T-cell (primary cell): Measurements from ENCODE around the gene ESPNL. TPM values are rescaled to one million over a fixed set of nuclear protein-coding genes. Genes with fewer than 3 reads are reported as not detected.
A peak's percentile ranks its signal among the peaks of the same experiment; 100 is the strongest.

Experiments
- ATAC-seq, 4 experiments: fragments of 200-7000 bp in 3 of 4; fragments of 150-1000 bp in 1 of 4; cut with Tn5 transposase; replicated peaks in 1 of 4; 1 replicate in 3 of 4; 2 replicates in 1 of 4; pipeline ENCODE4 v1.10.0; 2021; ENCODE audit warnings: moderate library complexity in 3 of 4, mild to moderate bottlenecking in 2 of 4, moderate number of reproducible peaks in 1 of 4
- CTCF ChIA-PET, 2 donors: fragments of 300-600 bp; sonication (Branson Sonifier 250); formaldehyde crosslinking; loops; one replicate each; lab custom pipeline; 2022; ENCODE audit warnings: antibody characterized with exemption in 2 of 2; lab: Charles Lee
- POLR2A ChIA-PET, 2 donors: fragments of 300-600 bp; sonication (Branson Sonifier 250); formaldehyde crosslinking; loops; one replicate each; lab custom pipeline; 2022; ENCODE audit warnings: antibody characterized with exemption in 2 of 2; lab: Charles Lee
- DNase-seq, 35 experiments: peaks; one replicate each; pipeline versions ENCODE4 v3.0.0 to v3.0.0-alpha.2; 2013 to 2023
- H3K27ac ChIP-seq: one replicate; pipeline ENCODE4 v1.5.1; 2013; ENCODE audit warnings: low read length
- H3K27me3 ChIP-seq, 2 experiments: replicated peaks in 1 of 2; 1 replicate in 1 of 2; 2 replicates in 1 of 2; pipeline versions ENCODE4 v1.6.1 to v1.7.0; 2013; ENCODE audit warnings: low read length in 1 of 2, mixed read lengths in 1 of 2; ENCODE audit not compliant: control insufficient read depth in 2 of 2, insufficient read depth in 2 of 2; ENCODE audit errors: extremely low read depth in 1 of 2
- H3K36me3 ChIP-seq, 2 donors: 1 replicate in 1 of 2; 2 replicates in 1 of 2; pipeline versions ENCODE4 v1.6.1 to v1.7.0; 2013; ENCODE audit warnings: low read length in 1 of 2; ENCODE audit not compliant: control insufficient read depth in 2 of 2, insufficient read depth in 1 of 2; ENCODE audit errors: extremely low read depth in 1 of 2
- H3K4me1 ChIP-seq, 2 experiments: 1 replicate in 1 of 2; 2 replicates in 1 of 2; pipeline versions ENCODE4 v1.6.1 to v1.7.0; 2013; ENCODE audit warnings: low read length in 2 of 2, mixed read lengths in 1 of 2; ENCODE audit not compliant: insufficient read depth in 2 of 2, control insufficient read depth in 1 of 2; ENCODE audit errors: extremely low read depth in 1 of 2
- H3K4me3 ChIP-seq, 2 donors: 1 replicate in 1 of 2; 2 replicates in 1 of 2; pipeline versions ENCODE4 v1.5.1 to v1.7.0; 2013; ENCODE audit warnings: mild to moderate bottlenecking in 2 of 2, low read length in 1 of 2, moderate library complexity in 1 of 2; ENCODE audit not compliant: control insufficient read depth in 1 of 2; ENCODE audit errors: extremely low read depth in 1 of 2
- H3K9me3 ChIP-seq: 2 replicates; pipeline ENCODE4 v1.7.0; 2013
- H3K27ac Mint-ChIP-seq, 2 donors: one replicate each; pipeline ENCODE4 v1.8.0; 2020 to 2021; ENCODE audit warnings: mild to moderate bottlenecking in 2 of 2, mixed read lengths in 2 of 2
- H3K27me3 Mint-ChIP-seq, 2 donors: one replicate each; pipeline ENCODE4 v1.8.0; 2021 to 2022; ENCODE audit warnings: mixed read lengths in 2 of 2
- H3K36me3 Mint-ChIP-seq: one replicate; pipeline ENCODE4 v1.8.0; 2021; ENCODE audit warnings: mixed read lengths
- H3K4me1 Mint-ChIP-seq, 3 donors: one replicate each; pipeline ENCODE4 v1.8.0; 2020 to 2022; ENCODE audit warnings: mixed read lengths in 3 of 3, mild to moderate bottlenecking in 1 of 3
- H3K4me3 Mint-ChIP-seq, 3 donors: one replicate each; pipeline ENCODE4 v1.8.0; 2020 to 2022; ENCODE audit warnings: mild to moderate bottlenecking in 3 of 3, mixed read lengths in 3 of 3, moderate library complexity in 3 of 3
- H3K9me3 Mint-ChIP-seq, 3 donors: one replicate each; pipeline ENCODE4 v1.8.0; 2020 to 2022; ENCODE audit warnings: mixed read lengths in 3 of 3
- WGBS: methylation state at CpG from one replicate; pipeline ENCODE4 v1.1.5; 2013; ENCODE audit warnings: missing lambda C conversion rate; ENCODE audit not compliant: insufficient coverage; 5-methylcytosine and 5-hydroxymethylcytosine counted together
- total RNA-seq, 35 experiments: library from RNA in 6 of 35; stranded (reverse) in 6 of 35; fragments of 120-200 nt in 1 of 35; gene quantifications; one replicate each; pipeline versions ENCODE4 v1.2.1 to v1.2.4 and lab custom pipeline; 2013 to 2026

Gene ESPNL
- total RNA-seq, 5 donors from 2014 or later (not counting 1 experiment from before 2014, with no cell fraction given) = 0.10 to 0.44 (median 0.25) TPM; not detected in 2

GRCh38 chr2:238060096-238060541 is 40.0 kb upstream of the ESPNL start:
- peak overlapping the region; percentile 62 for H3K27ac ChIP-seq
- no peaks in the 10 kb centered on the region for H3K9me3 ChIP-seq
- ChIA-PET CTCF (no interaction called here), POLR2A (interaction anchor here in 1 of 2 donors (0.6 to 1.0 kb wide), 2 partner anchors 328 to 974 kb away, joined by 3 to 4 read pairs; partner anchors contain the start of gene COPS8)
- peaks cover 0 to 4% (median 0%) of the 10 kb centered on the region in 3 donors for H3K9me3 Mint-ChIP-seq
- no peak for ATAC-seq
- H3K36me3 ChIP-seq = peaks cover 0 to 2% of the 10 kb centered on the region in 2 donors
- WGBS = 2% methylated on average over 18 of the region's 18 CpGs
- H3K4me1 Mint-ChIP-seq = peaks cover 38 to 40% (median 40%) of the 10 kb centered on the region in 3 donors
- peaks cover 17 to 18% of the 10 kb centered on the region in 2 donors for H3K27me3 Mint-ChIP-seq
- H3K4me3 ChIP-seq = peak overlapping the region; percentile 73 to 79
- H3K4me1 ChIP-seq = peaks cover 4 to 32% of the 10 kb centered on the region in 2 experiments
- DNase-seq = peak in 1 of 35 experiments; percentile 32
- H3K36me3 Mint-ChIP-seq = peaks cover 4% of the 10 kb centered on the region
- H3K4me3 Mint-ChIP-seq = peak overlapping the region; percentile 80 to 87 (median 86)
- H3K27me3 ChIP-seq = peaks cover 0 to 10% of the 10 kb centered on the region in 2 experiments
- H3K27ac Mint-ChIP-seq = peak overlapping the region; percentile 63 to 77

- Histone ChIP-seq H3K4me1 (peaks cover 4 to 32% of the 10 kb centered on the region in 2 experiments), H3K36me3 (peaks cover 0 to 4% of the 10 kb centered on the region in 2 donors), H3K27ac (peak within 1 kb of the TSS; percentile 62), H3K4me3 (peak within 1 kb of the TSS; percentile 77 to 79), H3K27me3 (peaks cover 0 to 7% of the 10 kb centered on the region in 2 experiments), H3K9me3 (no peaks in the 10 kb centered on the region)
- ChIA-PET CTCF (no interaction called here), POLR2A (interaction anchor here (0.6 to 1.0 kb wide), 6 partner anchors 26 to 975 kb away, joined by 3 to 4 read pairs (median 3); partner anchors contain the start of gene COPS8 (in 1 of the 2))
- H3K9me3 Mint-ChIP-seq = peaks cover 0 to 4% (median 0%) of the 10 kb centered on the region in 3 donors
- peaks cover 38 to 40% (median 40%) of the 10 kb centered on the region in 3 donors for H3K4me1 Mint-ChIP-seq
- ATAC-seq (peak; percentile 95 to 98 (median 96)), DNase-seq (peak; percentile 89 to 99 (median 95))
- WGBS = under 1% methylated on average over 97 of the region's 98 CpGs
- peak within 1 kb of the TSS; percentile 63 to 80 for H3K27ac Mint-ChIP-seq
- H3K27me3 Mint-ChIP-seq = peaks cover 15% of the 10 kb centered on the region in 2 donors
- peak within 1 kb of the TSS; percentile 86 to 91 (median 87) for H3K4me3 Mint-ChIP-seq
- H3K36me3 Mint-ChIP-seq = peaks cover 6% of the 10 kb centered on the region
Measured at GRCh38 chr2:238060542-238061314, 39.4 kb upstream of the ESPNL start, which contains the start of gene SCLY. TSS of gene SCLY (plus strand) at chr2:238061001. CDS start at chr2:238061055, 54 bp downstream.

GRCh38 chr2:238061315-238062202 is 38.6 kb upstream of the ESPNL start:
- H3K36me3 Mint-ChIP-seq = peaks cover 14% of the 10 kb centered on the region
- peak overlapping the region; percentile 7 to 73 for H3K27ac Mint-ChIP-seq
- peaks cover 4 to 32% of the 10 kb centered on the region in 2 experiments for H3K4me1 ChIP-seq
- H3K27me3 Mint-ChIP-seq = peaks cover 7 to 8% of the 10 kb centered on the region in 2 donors
- no peaks in the 10 kb centered on the region for H3K9me3 ChIP-seq
- peak in 18 of 35 experiments; percentile 2 to 49 (median 8) for DNase-seq
- H3K4me1 Mint-ChIP-seq = peaks cover 40 to 44% (median 40%) of the 10 kb centered on the region in 3 donors
- peak overlapping the region; percentile 86 to 91 (median 87) for H3K4me3 Mint-ChIP-seq
- ChIA-PET POLR2A (interaction anchor here (0.6 to 1.0 kb wide), 5 partner anchors 27 to 976 kb away, joined by 3 to 4 read pairs (median 4); partner anchors contain the start of gene COPS8 (in 1 of the 2)), CTCF (interaction anchor here (0.6 to 0.7 kb wide), 2 partner anchors 14 to 204 kb away, joined by 4 read pairs; no protein-coding TSS in a partner anchor)
- ATAC-seq = peak; percentile 5 to 10 (median 8)
- H3K9me3 Mint-ChIP-seq = peaks cover 0 to 9% (median 3%) of the 10 kb centered on the region in 3 donors
- H3K36me3 ChIP-seq = peaks cover 0 to 9% of the 10 kb centered on the region in 2 donors
- peaks cover 0 to 7% of the 10 kb centered on the region in 2 experiments for H3K27me3 ChIP-seq
- peak overlapping the region; percentile 19 for H3K27ac ChIP-seq
- H3K4me3 ChIP-seq = peak overlapping the region; percentile 77
- under 1% methylated on average over 22 of the region's 29 CpGs for WGBS

GRCh38 chr2:238063414-238064189 is 36.5 kb upstream of the ESPNL start:
- no peak overlapping the region for H3K4me3 ChIP-seq
- no peaks in the 10 kb centered on the region for H3K27me3 ChIP-seq
- H3K9me3 ChIP-seq = no peaks in the 10 kb centered on the region
- Mint-ChIP-seq H3K36me3 (peaks cover 27% of the 10 kb centered on the region), H3K4me3 (no peak overlapping the region), H3K4me1 (peaks cover 44 to 50% (median 49%) of the 10 kb centered on the region in 3 donors), H3K27ac (no peak overlapping the region), H3K9me3 (peaks cover 0 to 10% (median 8%) of the 10 kb centered on the region in 3 donors), H3K27me3 (no peaks in the 10 kb centered on the region)
- ChIA-PET CTCF (interaction anchor here in 1 of 2 donors (0.7 kb wide), 1 partner anchor 199 kb away, joined by 3 read pairs; no protein-coding TSS in a partner anchor), POLR2A (no interaction called here)
- ATAC-seq (no peak), DNase-seq (no peak)
- H3K27ac ChIP-seq = no peak overlapping the region
- peaks cover 8 to 35% of the 10 kb centered on the region in 2 experiments for H3K4me1 ChIP-seq
- 95% methylated on average over 4 of the region's 8 CpGs for WGBS
- H3K36me3 ChIP-seq = peaks cover 5 to 14% of the 10 kb centered on the region in 2 donors

GRCh38 chr2:238064376-238064775 is 35.8 kb upstream of the ESPNL start:
- Histone ChIP-seq H3K9me3 (no peaks in the 10 kb centered on the region), H3K27me3 (no peaks in the 10 kb centered on the region), H3K4me3 (no peak overlapping the region), H3K36me3 (peaks cover 5 to 17% of the 10 kb centered on the region in 2 donors), H3K27ac (no peak overlapping the region), H3K4me1 (peaks cover 12 to 40% of the 10 kb centered on the region in 2 experiments)
- peaks cover 0 to 10% (median 8%) of the 10 kb centered on the region in 3 donors for H3K9me3 Mint-ChIP-seq
- H3K36me3 Mint-ChIP-seq = peaks cover 30% of the 10 kb centered on the region
- DNase-seq (no peak), ATAC-seq (no peak)
- POLR2A ChIA-PET = no interaction called here
- 65% methylated on average over 2 of the region's 7 CpGs for WGBS
- no peak overlapping the region for H3K4me3 Mint-ChIP-seq
- no peak overlapping the region for H3K27ac Mint-ChIP-seq
- peaks cover 44 to 54% (median 52%) of the 10 kb centered on the region in 3 donors for H3K4me1 Mint-ChIP-seq
- CTCF ChIA-PET = interaction anchor here in 1 of 2 donors (0.7 to 0.8 kb wide), 2 partner anchors 104 to 199 kb away, joined by 3 read pairs; no protein-coding TSS in a partner anchor
- no peaks in the 10 kb centered on the region for H3K27me3 Mint-ChIP-seq
